Muscle layer of colon (tissue), 2 donors: ENCODE data around the gene ANAPC16.
"Not testable (repeated sequence)": the region's sequence is repeated elsewhere in the genome, so short reads cannot be mapped to it uniquely, and the experiment has no call there.

Experiments
- H3K27ac ChIP-seq: one replicate; pipeline ENCODE4 v1.7.0; 2013; ENCODE audit warnings: low read depth, mild to moderate bottlenecking, low read length, moderate library complexity
- H3K27me3 ChIP-seq, 2 donors: one replicate each; pipeline ENCODE4 v1.7.0; 2013; ENCODE audit warnings: low read length in 2 of 2, mild to moderate bottlenecking in 2 of 2; ENCODE audit not compliant: insufficient read depth in 2 of 2, control insufficient read depth in 1 of 2
- H3K36me3 ChIP-seq: one replicate; pipeline ENCODE4 v1.7.0; 2013; ENCODE audit warnings: mild to moderate bottlenecking, low read length; ENCODE audit not compliant: insufficient read depth
- H3K4me1 ChIP-seq: one replicate; pipeline ENCODE4 v1.7.0; 2013; ENCODE audit warnings: mild to moderate bottlenecking, low read length; ENCODE audit not compliant: insufficient read depth
- H3K4me3 ChIP-seq, 2 donors: one replicate each; pipeline ENCODE4 v1.7.0; 2013; ENCODE audit warnings: low read length in 2 of 2, low read depth in 1 of 2, mild to moderate bottlenecking in 1 of 2, moderate library complexity in 1 of 2
- H3K9ac ChIP-seq: one replicate; pipeline ENCODE4 v1.7.0; 2013; ENCODE audit warnings: low read length
- H3K9me3 ChIP-seq: one replicate; pipeline ENCODE4 v1.7.0; 2013; ENCODE audit warnings: mild to moderate bottlenecking, low read length
- donor health status: abdominal sarcoma.
- donor health status: Adenocarcinoma of cecum.

Gene ANAPC16

DNA sequence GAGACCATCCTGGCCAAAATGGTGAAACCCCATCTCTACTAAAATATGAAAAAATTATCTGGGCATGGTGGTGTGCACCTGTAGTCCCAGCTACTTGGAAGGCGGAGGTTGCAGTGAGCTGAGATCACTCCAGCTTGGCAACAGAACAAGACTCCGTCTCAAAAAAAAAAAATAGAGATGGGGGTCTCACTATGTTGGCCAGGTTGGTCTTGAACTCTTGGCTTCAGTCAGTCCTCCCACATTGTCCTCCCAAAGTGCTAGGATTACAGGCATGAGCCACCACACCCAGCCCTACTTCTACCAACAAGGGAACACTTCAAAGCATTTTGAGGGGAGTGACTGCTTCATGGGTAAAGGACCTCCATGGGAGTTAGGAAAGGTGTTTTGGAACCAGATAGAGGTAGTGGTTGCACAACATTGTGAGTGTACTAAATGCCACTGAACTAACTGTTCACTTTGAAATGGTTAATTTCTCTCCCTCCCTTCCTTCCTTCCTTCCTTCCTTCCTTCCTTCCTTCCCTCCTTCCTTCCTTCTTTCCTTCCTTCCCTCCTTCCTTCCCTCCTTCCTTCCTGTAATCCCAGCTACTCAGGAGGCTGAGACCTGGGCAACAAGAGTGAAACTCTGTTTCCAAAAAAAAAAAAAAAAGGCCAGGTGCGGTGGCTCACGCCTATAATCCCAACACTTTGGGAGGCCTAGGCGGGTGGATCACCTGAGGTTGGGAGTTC is 52.8 kb downstream of the ANAPC16 start:
- H3K36me3 ChIP-seq, H3K27me3 ChIP-seq, H3K9ac ChIP-seq, H3K27ac ChIP-seq, H3K4me1 ChIP-seq, H3K9me3 ChIP-seq, H3K4me3 ChIP-seq: not testable (repeated sequence)

DNA sequence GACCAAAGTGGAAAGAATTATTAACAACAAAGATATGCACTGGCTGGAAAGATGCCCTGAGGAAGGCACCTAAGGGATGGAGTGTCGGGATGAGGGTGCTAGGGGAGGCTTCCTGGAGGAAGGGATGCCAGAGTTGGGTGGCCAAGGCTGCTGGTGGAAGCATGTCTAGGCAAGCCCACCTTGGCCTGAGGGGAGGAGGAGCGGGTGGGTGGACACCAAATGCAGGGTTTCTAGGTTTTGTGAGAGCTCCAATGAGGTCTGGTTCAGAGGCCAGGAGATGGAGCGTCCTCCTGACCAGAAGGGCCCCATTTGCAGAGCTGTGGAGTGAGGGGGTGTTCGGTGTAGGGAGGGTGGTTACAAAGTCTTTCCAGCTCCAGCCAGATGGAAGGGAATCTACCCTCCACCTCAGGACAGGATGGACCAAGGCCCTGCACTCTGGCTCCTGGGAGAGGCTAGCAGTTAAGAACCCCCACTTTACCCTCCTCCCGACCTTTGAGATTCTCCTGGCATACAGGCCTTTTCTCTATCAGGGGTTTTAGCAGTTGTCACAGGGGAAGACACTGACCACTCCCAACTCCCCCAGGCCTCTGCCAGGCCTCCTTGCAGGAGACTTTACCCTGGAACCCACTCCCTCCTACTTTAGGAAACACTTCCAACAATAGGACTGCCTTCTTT is 54.9 kb downstream of the ANAPC16 start:
- no peak overlapping the region for H3K27ac ChIP-seq
- H3K9ac ChIP-seq, result no peak overlapping the region
- H3K36me3 ChIP-seq, result no peaks in the 10 kb centered on the region
- no peak overlapping the region for H3K4me3 ChIP-seq
- no peaks in the 10 kb centered on the region for H3K27me3 ChIP-seq
- no peaks in the 10 kb centered on the region for H3K9me3 ChIP-seq
- H3K4me1 ChIP-seq, result peaks cover 11% of the 10 kb centered on the region

DNA sequence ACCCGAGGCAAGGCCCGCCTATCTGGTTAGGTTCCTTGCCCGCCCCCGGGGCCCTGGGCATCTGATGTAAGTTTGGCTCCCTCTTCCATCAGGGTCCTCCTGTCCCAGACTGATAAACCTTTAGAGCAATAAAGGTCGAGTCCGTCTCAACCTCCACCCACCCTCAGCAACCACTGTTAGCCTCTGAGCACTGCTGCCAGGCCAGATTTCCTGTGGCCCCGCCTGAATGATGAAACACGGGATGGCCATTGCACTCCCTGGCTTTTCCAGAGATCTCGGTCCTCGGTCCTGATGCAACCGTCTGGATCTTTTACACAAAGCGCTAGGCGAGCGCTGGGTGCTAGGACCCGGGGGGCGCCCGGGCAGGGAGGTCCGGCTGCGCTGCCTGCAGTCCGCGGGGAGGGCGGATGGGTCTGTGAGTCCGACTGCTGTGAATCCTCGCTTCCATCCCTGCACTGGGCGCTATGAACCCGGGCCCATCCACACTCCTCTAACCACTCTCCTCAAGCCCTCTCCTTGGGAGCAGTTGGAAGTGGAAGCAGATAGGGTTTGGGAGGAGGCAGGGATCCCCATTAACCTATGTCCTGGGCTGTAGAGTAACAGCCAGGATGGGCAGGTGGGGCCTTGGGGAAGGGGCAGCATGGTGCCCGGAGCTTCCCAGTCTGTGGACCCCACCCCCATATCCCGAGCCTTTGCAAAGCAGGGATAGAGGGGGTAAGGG is 57.0 kb downstream of the ANAPC16 start:
- Histone ChIP-seq H3K9ac (peak overlapping the region; percentile 77), H3K27me3 (no peaks in the 10 kb centered on the region), H3K4me1 (peaks cover 15% of the 10 kb centered on the region), H3K9me3 (no peaks in the 10 kb centered on the region), H3K4me3 (peak overlapping the region; percentile 59 to 96), H3K27ac (peak overlapping the region; percentile 82), H3K36me3 (no peaks in the 10 kb centered on the region)

DNA sequence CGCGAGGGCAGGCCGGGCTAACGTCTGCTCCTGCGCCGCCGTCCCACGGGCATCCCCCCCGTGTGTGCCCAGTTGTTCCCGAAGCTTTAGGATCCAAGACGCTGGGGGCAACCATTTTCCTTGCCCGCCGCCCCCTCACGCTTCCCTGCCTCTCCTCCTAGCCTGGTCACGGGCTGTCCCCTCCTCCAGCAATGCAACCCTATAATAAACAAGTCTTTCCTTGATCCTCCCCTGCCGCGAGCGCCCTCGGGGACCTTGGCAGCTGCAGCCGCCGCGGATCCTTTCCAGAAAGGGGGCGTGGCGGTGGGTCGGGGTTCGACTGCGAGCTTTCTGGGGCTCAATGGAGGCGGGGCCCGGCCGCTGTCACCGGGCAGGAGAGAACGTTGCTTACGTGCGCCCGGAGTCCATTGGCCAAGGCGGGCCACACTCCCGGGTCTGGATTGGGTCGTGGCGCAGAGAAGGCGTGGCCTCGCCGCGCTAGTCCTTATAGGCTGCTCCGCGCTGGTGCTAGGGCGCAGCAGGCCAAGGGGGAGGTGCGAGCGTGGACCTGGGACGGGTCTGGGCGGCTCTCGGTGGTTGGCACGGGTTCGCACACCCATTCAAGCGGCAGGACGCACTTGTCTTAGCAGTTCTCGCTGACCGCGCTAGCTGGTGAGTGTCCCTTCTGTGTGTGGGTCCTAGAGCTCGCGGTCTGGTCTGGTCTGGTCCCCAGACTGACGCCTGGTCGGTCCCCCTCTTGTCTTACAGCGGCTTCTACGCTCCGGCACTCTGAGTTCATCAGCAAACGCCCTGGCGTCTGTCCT is 57.8 kb downstream of the ANAPC16 start, which contains the start of gene DDIT4:
DDIT4 (plus strand) TSS at position 515 of the 803 bp plus-strand sequence. CDS start 293 bp downstream, outside the sequence.
- H3K9me3 ChIP-seq, result no peaks in the 10 kb centered on the region
- H3K27me3 ChIP-seq, result no peaks in the 10 kb centered on the region
- H3K36me3 ChIP-seq, result no peaks in the 10 kb centered on the region
- peaks cover 15% of the 10 kb centered on the region for H3K4me1 ChIP-seq
- H3K27ac ChIP-seq, result peak within 1 kb of the TSS; percentile 82
- H3K9ac ChIP-seq, result peak within 1 kb of the TSS; percentile 80
- peak within 1 kb of the TSS; percentile 76 to 96 for H3K4me3 ChIP-seq

DNA sequence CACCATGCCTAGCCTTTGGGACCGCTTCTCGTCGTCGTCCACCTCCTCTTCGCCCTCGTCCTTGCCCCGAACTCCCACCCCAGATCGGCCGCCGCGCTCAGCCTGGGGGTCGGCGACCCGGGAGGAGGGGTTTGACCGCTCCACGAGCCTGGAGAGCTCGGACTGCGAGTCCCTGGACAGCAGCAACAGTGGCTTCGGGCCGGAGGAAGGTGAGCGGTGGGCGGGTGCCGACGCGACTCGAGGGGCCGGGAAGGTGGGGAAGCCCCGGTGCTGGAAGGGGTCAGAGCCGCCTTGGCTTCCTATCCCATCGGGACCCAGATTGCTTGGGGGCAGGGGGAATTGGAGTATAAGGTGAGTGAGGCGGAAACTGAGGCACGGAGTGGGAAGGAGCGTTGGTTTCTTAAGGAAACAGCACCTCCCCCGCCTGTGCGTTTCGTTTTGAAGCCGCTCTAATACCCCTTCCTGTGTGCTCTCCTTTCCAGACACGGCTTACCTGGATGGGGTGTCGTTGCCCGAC is 58.5 kb downstream of the ANAPC16 start:
- Histone ChIP-seq H3K27ac (peak overlapping the region; percentile 82), H3K9ac (peak overlapping the region; percentile 80), H3K36me3 (no peaks in the 10 kb centered on the region), H3K27me3 (no peaks in the 10 kb centered on the region), H3K4me1 (peaks cover 15% of the 10 kb centered on the region), H3K4me3 (peak overlapping the region; percentile 76 to 96), H3K9me3 (no peaks in the 10 kb centered on the region)

DNA sequence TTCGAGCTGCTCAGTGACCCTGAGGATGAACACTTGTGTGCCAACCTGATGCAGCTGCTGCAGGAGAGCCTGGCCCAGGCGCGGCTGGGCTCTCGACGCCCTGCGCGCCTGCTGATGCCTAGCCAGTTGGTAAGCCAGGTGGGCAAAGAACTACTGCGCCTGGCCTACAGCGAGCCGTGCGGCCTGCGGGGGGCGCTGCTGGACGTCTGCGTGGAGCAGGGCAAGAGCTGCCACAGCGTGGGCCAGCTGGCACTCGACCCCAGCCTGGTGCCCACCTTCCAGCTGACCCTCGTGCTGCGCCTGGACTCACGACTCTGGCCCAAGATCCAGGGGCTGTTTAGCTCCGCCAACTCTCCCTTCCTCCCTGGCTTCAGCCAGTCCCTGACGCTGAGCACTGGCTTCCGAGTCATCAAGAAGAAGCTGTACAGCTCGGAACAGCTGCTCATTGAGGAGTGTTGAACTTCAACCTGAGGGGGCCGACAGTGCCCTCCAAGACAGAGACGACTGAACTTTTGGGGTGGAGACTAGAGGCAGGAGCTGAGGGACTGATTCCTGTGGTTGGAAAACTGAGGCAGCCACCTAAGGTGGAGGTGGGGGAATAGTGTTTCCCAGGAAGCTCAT is 59.0 kb downstream of the ANAPC16 start:
- Histone ChIP-seq H3K27me3 (no peaks in the 10 kb centered on the region), H3K4me3 (peak overlapping the region; percentile 76 to 96), H3K4me1 (peaks cover 15% of the 10 kb centered on the region), H3K9ac (peak overlapping the region; percentile 80), H3K27ac (peak overlapping the region; percentile 82), H3K36me3 (no peaks in the 10 kb centered on the region), H3K9me3 (no peaks in the 10 kb centered on the region)

DNA sequence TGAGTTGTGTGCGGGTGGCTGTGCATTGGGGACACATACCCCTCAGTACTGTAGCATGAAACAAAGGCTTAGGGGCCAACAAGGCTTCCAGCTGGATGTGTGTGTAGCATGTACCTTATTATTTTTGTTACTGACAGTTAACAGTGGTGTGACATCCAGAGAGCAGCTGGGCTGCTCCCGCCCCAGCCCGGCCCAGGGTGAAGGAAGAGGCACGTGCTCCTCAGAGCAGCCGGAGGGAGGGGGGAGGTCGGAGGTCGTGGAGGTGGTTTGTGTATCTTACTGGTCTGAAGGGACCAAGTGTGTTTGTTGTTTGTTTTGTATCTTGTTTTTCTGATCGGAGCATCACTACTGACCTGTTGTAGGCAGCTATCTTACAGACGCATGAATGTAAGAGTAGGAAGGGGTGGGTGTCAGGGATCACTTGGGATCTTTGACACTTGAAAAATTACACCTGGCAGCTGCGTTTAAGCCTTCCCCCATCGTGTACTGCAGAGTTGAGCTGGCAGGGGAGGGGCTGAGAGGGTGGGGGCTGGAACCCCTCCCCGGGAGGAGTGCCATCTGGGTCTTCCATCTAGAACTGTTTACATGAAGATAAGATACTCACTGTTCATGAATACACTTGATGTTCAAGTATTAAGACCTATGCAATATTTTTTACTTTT is 59.7 kb downstream of the ANAPC16 start:
- no peaks in the 10 kb centered on the region for H3K9me3 ChIP-seq
- H3K27me3 ChIP-seq, result no peaks in the 10 kb centered on the region
- H3K4me1 ChIP-seq, result peaks cover 15% of the 10 kb centered on the region
- peak overlapping the region; percentile 76 to 96 for H3K4me3 ChIP-seq
- no peaks in the 10 kb centered on the region for H3K36me3 ChIP-seq
- peak overlapping the region; percentile 82 for H3K27ac ChIP-seq
- no peak overlapping the region for H3K9ac ChIP-seq

DNA sequence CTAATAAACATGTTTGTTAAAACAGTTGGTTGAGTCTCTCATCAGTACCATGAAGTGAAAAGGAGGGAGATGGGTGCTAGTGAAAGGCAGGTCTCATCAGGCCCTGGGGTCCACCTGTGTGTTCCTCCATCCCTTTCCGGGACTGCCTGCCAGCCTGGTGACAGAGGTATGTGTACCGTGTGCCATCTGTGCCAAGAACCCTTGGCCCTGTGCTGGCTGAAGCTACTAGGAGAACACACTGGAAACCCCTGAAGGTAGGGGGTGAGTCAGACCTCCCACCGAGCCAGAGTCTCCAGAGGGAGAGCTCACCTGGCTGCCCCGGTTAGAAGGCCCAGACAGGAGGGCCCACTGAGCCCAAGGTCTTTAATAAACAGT is 60.2 kb downstream of the ANAPC16 start:
- Histone ChIP-seq H3K4me1 (peaks cover 15% of the 10 kb centered on the region), H3K27me3 (no peaks in the 10 kb centered on the region), H3K4me3 (no peak overlapping the region), H3K9ac (no peak overlapping the region), H3K36me3 (no peaks in the 10 kb centered on the region), H3K27ac (no peak overlapping the region), H3K9me3 (no peaks in the 10 kb centered on the region)

DNA sequence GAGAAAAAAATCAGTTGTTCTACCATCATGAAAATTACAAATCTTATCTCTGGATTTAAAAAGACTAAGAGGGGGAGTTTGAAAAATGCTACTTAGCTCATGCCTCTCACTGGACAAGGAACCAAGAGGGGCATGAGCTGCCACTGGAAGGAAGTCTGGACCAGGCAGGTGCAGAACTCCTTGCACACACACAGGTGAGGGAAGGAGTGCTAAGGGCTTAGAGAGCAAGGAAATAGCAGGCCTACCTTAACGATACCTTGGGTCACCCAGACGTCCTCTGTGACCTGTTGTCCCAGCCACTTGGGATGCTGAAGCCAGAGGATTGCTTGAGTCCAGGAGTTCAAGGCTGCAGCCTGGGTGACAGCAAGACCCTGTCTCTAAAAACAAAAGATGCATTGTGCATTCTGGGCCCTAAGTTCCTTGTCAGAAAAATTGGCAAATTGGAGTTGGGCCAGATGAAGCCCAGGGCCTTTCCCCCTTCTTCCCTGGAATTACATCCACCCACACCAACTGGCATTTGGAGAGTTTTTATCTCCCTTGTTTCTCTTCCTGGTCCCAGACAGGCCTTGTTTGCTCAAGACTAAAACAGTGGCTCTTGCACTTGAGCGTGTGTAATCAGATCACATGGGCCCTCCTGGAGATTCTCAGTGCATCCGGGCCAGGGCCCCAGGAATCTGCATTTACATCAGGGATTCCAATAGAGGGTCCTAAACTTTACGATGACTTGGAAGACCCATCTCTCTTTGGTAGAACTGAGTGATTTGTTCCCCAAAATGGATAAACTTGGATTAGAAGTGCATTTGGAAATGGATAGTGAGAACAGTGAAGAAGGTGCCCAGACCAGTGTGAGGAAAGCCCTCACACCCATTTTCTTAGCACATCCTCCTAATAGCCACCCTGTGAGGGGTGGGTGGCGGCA is 60.9 kb downstream of the ANAPC16 start:
- Histone ChIP-seq H3K9ac (no peak overlapping the region), H3K27ac (no peak overlapping the region), H3K9me3 (no peaks in the 10 kb centered on the region), H3K4me3 (no peak overlapping the region), H3K36me3 (no peaks in the 10 kb centered on the region), H3K27me3 (no peaks in the 10 kb centered on the region), H3K4me1 (peaks cover 15% of the 10 kb centered on the region)
